Stimulated activated CD8-positive, alpha-beta memory T cell treated with anti-CD3 and anti-CD28 coated beads, Interleukin-7, amount 100 ng/mL, for 24 hours (primary cell): ENCODE data around the gene SETD1B.

Source experiments
- DNase-seq: peaks from one replicate; pipeline ENCODE4 v3.0.0-alpha.2; 2020; ENCODE audit warnings: low read depth

Gene SETD1B

DNA sequence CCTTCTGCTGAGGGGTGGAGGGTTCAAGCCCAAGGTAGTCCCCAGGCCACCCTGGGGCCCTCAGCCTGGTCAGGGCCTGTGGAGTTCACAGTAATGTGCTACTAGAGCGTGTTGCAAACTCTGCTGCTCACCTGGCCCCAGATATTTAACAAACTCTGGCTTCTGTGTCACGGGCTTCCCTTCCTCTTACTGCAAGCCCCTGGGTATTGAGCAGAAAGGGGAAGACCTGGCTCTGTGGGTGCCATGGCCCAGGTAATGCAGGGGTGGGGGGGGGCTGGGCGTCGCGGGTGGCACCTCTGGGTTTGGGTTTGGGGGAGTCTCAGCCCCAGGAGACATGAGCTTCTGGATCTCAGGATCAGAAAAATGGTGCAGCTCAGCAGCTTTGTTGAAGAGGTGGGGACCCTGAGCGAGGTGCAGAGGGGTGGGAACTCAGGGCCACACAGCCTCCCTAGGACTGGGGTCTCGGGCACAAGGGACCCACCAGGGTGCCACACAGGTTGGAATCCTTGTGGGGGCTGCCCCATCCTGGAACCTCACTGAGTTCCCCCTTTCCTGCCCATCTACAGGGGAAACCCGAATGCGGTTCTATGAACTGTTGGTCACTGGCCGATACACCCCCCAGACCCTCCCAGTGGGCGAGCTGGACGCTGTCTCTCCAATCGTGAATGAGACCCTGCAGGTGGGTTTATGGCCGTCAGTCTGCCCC, 4.0 kb downstream of the SETD1B start:
- DNase-seq, result no peak

GRCh38 chr12:121808623-121809022, 4.8 kb downstream of the SETD1B start:
- no peak for DNase-seq

GRCh38 chr12:121809712-121810116, 5.9 kb downstream of the SETD1B start:
- DNase-seq, result no peak

DNA sequence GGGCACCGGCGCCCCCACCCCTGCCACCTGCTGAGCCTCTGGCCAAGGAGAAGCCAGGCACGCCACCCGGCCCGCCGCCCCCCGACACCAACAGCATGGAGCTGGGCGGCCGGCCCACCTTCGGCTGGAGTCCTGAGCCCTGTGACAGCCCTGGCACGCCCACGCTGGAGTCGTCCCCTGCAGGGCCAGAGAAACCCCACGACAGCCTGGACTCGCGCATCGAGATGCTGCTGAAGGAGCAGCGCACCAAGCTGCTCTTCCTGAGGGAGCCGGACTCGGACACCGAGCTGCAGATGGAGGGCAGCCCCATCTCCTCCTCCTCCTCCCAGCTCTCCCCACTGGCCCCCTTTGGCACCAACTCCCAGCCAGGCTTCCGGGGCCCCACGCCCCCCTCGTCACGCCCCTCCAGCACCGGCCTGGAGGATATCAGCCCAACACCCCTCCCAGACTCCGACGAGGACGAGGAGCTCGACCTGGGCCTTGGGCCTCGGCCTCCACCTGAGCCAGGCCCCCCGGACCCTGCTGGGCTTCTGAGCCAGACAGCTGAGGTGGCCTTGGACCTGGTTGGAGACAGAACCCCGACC, 6.5 kb downstream of the SETD1B start:
- no peak for DNase-seq

GRCh38 chr12:121810833-121811433, 7.1 kb downstream of the SETD1B start:
- no peak for DNase-seq

GRCh38 chr12:121811434-121812319, 7.9 kb downstream of the SETD1B start:
- no peak for DNase-seq

GRCh38 chr12:121812320-121812871, 8.6 kb downstream of the SETD1B start:
- DNase-seq, result no peak

DNA sequence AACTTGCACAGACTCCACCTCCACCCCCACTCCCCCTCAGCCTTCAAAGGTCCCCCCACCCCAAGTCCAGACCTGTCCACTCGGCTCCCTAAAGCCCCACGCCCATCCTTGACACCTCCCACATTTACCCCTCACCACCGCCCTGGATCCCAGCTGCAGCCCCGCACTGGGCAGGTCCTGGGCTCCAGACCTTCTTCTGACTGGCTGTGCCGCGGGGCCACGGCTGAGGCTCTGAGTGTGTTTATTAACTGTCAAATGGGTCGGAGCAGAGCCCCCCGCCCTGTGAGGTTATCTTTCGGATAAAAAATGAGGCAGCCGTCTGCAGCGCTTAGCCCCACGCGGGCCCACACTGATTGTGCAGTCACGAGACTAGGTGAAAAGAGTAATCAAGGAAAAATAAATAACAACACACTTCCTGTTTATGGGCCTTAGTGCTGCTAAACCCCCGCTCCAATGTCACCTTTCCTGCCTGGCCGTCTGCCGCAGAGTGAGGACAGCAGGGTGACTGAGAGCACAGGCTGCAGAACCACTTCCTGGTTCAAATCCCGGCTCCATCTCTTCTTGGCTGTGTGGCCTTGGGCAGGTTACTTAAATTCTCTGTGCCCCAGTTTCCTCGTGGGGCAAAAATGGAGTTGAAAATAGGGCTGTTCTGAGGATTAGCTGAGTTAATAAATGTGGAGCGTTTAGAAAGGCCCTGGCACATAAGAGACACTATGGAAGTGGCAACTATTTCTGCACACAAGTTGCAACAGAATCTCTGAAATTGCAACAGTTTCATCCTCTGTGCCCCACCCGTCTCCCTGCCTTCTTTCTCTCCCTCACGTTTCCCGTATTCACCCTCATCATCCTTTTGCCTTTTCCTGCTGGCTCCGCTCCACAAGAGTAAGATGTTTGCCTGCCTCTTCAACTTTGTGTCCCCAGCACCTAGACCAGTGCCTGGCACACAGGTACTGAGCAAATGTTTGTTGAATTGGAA, 9.4 kb downstream of the SETD1B start:
- DNase-seq, result no peak

- DNase-seq, result no peak
These were observed 10.1 kb downstream of the SETD1B start for GRCh38 chr12:121813951-121814350.

DNA sequence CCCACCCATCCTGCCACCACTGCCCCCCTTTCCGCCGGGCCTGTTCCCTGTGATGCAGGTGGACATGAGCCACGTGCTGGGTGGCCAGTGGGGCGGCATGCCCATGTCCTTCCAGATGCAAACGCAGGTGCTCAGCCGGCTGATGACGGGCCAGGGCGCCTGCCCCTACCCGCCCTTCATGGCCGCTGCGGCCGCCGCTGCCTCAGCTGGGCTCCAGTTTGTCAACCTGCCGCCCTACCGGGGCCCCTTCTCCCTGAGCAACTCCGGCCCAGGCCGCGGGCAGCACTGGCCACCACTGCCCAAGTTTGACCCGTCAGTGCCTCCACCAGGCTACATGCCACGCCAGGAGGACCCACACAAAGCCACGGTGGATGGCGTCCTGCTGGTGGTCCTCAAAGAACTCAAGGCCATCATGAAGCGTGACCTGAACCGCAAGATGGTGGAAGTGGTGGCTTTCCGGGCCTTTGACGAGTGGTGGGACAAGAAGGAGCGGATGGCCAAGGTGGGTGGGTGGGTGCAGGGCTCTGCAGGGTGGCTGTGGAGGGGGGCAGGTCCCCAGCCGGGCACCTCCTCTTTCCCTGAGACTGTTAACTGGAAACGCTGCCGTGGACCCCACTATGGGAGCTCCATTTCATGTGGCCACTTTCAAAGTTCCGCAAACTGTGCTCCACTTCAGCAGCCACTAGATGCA, 10.8 kb downstream of the SETD1B start:
- no peak for DNase-seq

GRCh38 chr12:121815263-121815662, 11.5 kb downstream of the SETD1B start:
- DNase-seq, result no peak

GRCh38 chr12:121816925-121817647, 13.3 kb downstream of the SETD1B start:
- DNase-seq, result no peak

GRCh38 chr12:121817648-121818043, 13.8 kb downstream of the SETD1B start:
- no peak for DNase-seq

DNA sequence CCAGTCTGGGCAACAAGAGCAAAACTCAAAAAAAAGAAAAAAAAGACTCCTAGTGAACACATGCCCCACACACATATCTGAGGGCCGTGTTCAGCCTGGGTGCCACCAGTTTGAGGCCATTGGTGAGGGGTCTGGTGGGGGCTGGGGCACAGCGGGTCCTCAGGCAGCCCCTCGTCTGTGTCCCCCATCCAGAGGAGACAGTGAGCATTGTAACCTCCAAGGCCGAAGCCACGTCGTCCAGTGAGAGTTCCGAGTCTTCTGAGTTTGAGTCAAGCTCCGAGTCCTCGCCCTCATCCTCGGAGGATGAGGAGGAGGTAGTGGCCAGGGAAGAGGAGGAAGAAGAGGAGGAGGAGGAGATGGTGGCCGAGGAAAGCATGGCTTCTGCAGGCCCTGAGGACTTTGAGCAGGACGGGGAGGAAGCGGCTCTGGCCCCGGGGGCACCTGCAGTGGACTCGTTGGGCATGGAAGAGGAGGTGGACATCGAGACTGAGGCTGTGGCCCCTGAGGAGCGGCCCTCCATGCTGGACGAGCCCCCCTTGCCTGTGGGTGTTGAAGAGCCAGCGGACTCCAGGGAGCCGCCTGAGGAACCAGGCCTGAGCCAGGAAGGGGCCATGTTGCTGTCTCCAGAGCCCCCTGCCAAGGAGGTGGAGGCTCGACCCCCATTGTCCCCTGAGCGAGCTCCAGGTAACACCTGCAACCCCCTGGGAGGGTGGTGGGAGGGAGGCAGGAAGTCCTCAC, 15.6 kb downstream of the SETD1B start:
- no peak for DNase-seq

DNA sequence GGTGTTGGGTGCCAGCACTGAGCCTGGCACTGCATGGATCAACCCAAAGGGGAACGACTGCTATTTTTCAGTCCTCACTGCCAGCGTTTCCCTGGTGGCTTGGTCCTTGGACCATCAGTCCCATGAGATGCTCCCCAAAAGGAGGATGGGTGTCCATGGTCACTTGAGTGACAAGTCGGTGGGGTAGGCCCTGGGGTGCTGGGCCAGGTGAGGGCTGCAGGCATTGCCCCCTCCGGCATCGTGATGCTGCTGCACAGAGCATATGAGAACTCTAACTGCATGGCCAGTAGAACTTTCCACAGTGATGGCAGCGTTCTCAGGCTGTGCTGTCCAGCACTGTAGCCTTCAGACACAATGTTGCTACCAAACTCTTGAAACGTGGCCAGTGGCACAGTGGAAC, 16.2 kb downstream of the SETD1B start:
- DNase-seq, result no peak

DNA sequence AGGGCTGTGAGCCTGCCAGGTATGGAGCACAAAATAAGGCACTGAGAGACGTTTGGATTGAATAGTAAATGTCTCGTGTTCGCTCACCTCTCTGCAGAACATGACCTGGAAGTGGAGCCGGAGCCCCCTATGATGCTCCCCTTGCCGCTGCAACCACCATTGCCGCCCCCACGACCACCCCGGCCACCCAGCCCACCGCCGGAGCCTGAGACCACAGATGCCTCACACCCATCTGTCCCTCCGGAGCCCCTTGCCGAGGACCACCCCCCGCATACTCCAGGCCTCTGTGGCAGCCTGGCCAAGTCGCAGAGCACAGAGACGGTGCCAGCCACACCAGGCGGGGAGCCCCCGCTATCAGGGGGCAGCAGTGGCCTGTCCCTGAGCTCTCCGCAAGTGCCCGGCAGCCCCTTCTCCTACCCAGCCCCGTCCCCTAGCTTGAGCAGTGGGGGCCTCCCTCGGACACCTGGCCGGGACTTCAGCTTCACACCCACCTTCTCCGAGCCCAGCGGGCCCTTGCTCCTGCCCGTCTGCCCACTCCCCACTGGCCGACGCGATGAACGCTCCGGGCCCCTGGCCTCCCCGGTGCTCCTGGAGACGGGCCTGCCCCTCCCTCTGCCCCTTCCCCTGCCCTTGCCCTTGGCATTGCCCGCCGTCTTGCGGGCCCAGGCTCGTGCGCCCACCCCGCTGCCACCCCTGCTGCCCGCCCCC, 18.7 kb downstream of the SETD1B start:
- DNase-seq, result no peak

- DNase-seq, result no peak
These were observed 19.4 kb downstream of the SETD1B start for GRCh38 chr12:121823101-121823726.

GRCh38 chr12:121823727-121824115, 19.9 kb downstream of the SETD1B start:
- DNase-seq, result no peak
